Mucosa of descending colon (tissue), 3 donors: Measurements from ENCODE around the gene MCF2L. TPM values are rescaled to one million over a fixed set of nuclear protein-coding genes. Genes with fewer than 3 reads are reported as not detected.

Experiments
- ATAC-seq: fragments of 200-7000 bp; cut with Tn5 transposase; one replicate; pipeline ENCODE4 v1.9.1; 2020; ENCODE audit warnings: mild to moderate bottlenecking, moderate library complexity
- DNase-seq, 3 donors: peaks; one replicate each; pipeline ENCODE4 v3.0.0-alpha.2; 2020
- H3K36me3 ChIP-seq: fragments of 200-600 bp; one replicate; pipeline ENCODE4 v1.8.0; 2021; ENCODE audit warnings: low read depth, mild to moderate bottlenecking
- H3K4me1 ChIP-seq: fragments of 200-600 bp; one replicate; pipeline ENCODE4 v1.8.0; 2021; ENCODE audit warnings: low read depth, mild to moderate bottlenecking
- H3K4me3 ChIP-seq: fragments of 200-600 bp; one replicate; pipeline ENCODE4 v1.8.0; 2021; ENCODE audit warnings: mild to moderate bottlenecking
- H3K9me3 ChIP-seq: fragments of 200-600 bp; one replicate; pipeline ENCODE4 v1.8.0; 2021; ENCODE audit warnings: mild to moderate bottlenecking
- CTCF ChIP-seq: fragments of 200-600 bp; IDR thresholded peaks from one replicate; pipeline ENCODE4 v1.8.0; 2022; ENCODE audit warnings: antibody characterized with exemption, mild to moderate bottlenecking
- intact Hi-C, 2 donors: fragments of 100-400 bp; cut with DNase I in 1 of 2; cut with micrococcal nuclease in 1 of 2; formaldehyde crosslinking; loops; one replicate each; pipeline versions ENCODE4 v1.11.0 to v1.11.1; 2022; cut with DNase I, micrococcal nuclease
- total RNA-seq, 3 donors: library from RNA; stranded (reverse); fragmentation: NEBNext Ultra II Directional in 2 of 3; extraction: Animal tissue kit (Norgen Biotek cat#: 25700) in 2 of 3; gene quantifications; one replicate each; pipeline versions ENCODE4 v1.2.1 to v1.2.4, GENCODE V29; 2021 to 2023
- donor health status: DM: no; HTN: no; CAD: no; lungs with moderate emphysema.
- donor health status: DM: no; HTN: no; CAD: no.
- donor health status: DM: no; HTN: yes; CAD: no.

The MCF2L gene
- total RNA-seq, 3 donors from 2014 or later = 53.9 to 109 (median 95.4) TPM

- H3K4me1 ChIP-seq = no peaks in the 10 kb centered on the region
- no peak for TF ChIP-seq CTCF
- no peak for ATAC-seq
- H3K4me3 ChIP-seq = no peak overlapping the region
- H3K36me3 ChIP-seq = no peaks in the 10 kb centered on the region
- peak in 1 of 3 donors; percentile 2 for DNase-seq
- intact Hi-C loops = no loop called here
- no peaks in the 10 kb centered on the region for H3K9me3 ChIP-seq
Measured at GRCh38 chr13:113049981-113050380, 81.0 kb downstream of the MCF2L start.

GRCh38 chr13:113050734-113051431 lies 81.9 kb downstream of the MCF2L start:
- intact Hi-C loops = no loop called here
- H3K4me1 ChIP-seq = no peaks in the 10 kb centered on the region
- H3K4me3 ChIP-seq = no peak overlapping the region
- no peaks in the 10 kb centered on the region for H3K9me3 ChIP-seq
- ATAC-seq (no peak), DNase-seq (peak in 1 of 3 donors; percentile 31)
- H3K36me3 ChIP-seq = no peaks in the 10 kb centered on the region
- no peak for TF ChIP-seq CTCF

GRCh38 chr13:113051641-113052040 lies 82.6 kb downstream of the MCF2L start:
- ATAC-seq = no peak
- TF ChIP-seq CTCF = no peak
- no peak overlapping the region for H3K4me3 ChIP-seq
- H3K4me1 ChIP-seq = no peaks in the 10 kb centered on the region
- no peaks in the 10 kb centered on the region for H3K36me3 ChIP-seq
- DNase-seq = peak in 1 of 3 donors; percentile 15
- no peaks in the 10 kb centered on the region for H3K9me3 ChIP-seq
- intact Hi-C loops = no loop called here

- ATAC-seq = no peak
- intact Hi-C loops = no loop called here
- Histone ChIP-seq H3K4me3 (no peak overlapping the region), H3K9me3 (no peaks in the 10 kb centered on the region), H3K4me1 (no peaks in the 10 kb centered on the region), H3K36me3 (no peaks in the 10 kb centered on the region)
- DNase-seq = peak in 1 of 3 donors; percentile 13
- TF ChIP-seq CTCF = no peak
Measured at GRCh38 chr13:113052206-113052605, 83.2 kb downstream of the MCF2L start.

- Histone ChIP-seq H3K9me3 (no peaks in the 10 kb centered on the region), H3K4me3 (no peak overlapping the region), H3K36me3 (no peaks in the 10 kb centered on the region), H3K4me1 (no peaks in the 10 kb centered on the region)
- intact Hi-C loops = no loop called here
- DNase-seq (peak in 1 of 3 donors; percentile 27), ATAC-seq (no peak)
- no peak for TF ChIP-seq CTCF
Measured at GRCh38 chr13:113052971-113053370, 84.0 kb downstream of the MCF2L start.

- no peak for ATAC-seq
Measured at GRCh38 chr13:113053376-113053775, 84.4 kb downstream of the MCF2L start.

More at GRCh38 chr13:113053376-113053775, 84.4 kb downstream of the MCF2L start:
- no peaks in the 10 kb centered on the region for H3K9me3 ChIP-seq
- intact Hi-C loops = no loop called here
- no peak overlapping the region for H3K4me3 ChIP-seq
- peak in 1 of 3 donors; percentile 28 for DNase-seq
- TF ChIP-seq CTCF = no peak
- H3K36me3 ChIP-seq = no peaks in the 10 kb centered on the region
- H3K4me1 ChIP-seq = no peaks in the 10 kb centered on the region
